ENCODE measurements around the gene MTRF1.

MTRF1 gene

DNA sequence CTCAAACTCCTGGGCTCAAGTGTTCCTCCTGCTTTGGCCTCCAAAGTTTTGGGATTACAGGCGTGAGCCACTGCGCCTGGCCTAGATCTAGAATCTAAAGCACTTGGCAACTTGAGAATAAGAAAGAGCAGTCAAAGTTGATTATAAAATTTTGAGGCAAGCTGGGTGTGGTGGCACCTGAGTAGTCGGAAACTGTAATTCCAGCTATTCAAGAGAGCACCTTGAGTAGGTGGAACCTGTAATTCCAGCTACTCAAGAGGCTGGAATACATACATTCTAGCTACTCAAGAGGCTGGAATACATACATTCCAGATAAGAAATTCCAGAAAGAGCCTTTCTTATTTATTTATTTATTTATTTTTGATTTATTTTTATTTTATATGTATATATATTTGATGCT lies 39.4 kb upstream of the MTRF1 start:
- TF ChIP-seq POLR2AphosphoS5 (IDR thresholded peaks at IDR 0.05; ENCODE audit: low read depth, low read length) = no peak
- no peak for TF ChIP-seq TAF1 (IDR thresholded peaks at IDR 0.05; ENCODE audit: borderline replicate concordance, insufficient read depth, low read length)
- no peak for TF ChIP-seq SIN3A (IDR thresholded peaks at IDR 0.05; ENCODE audit: borderline replicate concordance, insufficient read depth, low read length)
- TF ChIP-seq REST (IDR thresholded peaks at IDR 0.05; ENCODE audit: insufficient read depth in 1 of 2, low read depth in 2 of 2, low read length in 2 of 2) = no peak
- no peak for TF ChIP-seq FOXP2 (optimal IDR thresholded peaks at IDR 0.05; ENCODE audit: borderline replicate concordance, extremely low read depth, extremely low read length, insufficient read depth)

- TF ChIP-seq FOXP2 (optimal IDR thresholded peaks at IDR 0.05; ENCODE audit: borderline replicate concordance, extremely low read depth, extremely low read length, insufficient read depth) (no peak), SIN3A (IDR thresholded peaks at IDR 0.05; ENCODE audit: borderline replicate concordance, insufficient read depth, low read length) (no peak), TAF1 (IDR thresholded peaks at IDR 0.05; ENCODE audit: borderline replicate concordance, insufficient read depth, low read length) (no peak), POLR2AphosphoS5 (IDR thresholded peaks at IDR 0.05; ENCODE audit: low read depth, low read length) (no peak), REST (IDR thresholded peaks at IDR 0.05; ENCODE audit: insufficient read depth in 1 of 2, low read depth in 2 of 2, low read length in 2 of 2) (no peak)
These were observed 36.1 kb upstream of the MTRF1 start for GRCh38 chr13:41299316-41300094.

DNA sequence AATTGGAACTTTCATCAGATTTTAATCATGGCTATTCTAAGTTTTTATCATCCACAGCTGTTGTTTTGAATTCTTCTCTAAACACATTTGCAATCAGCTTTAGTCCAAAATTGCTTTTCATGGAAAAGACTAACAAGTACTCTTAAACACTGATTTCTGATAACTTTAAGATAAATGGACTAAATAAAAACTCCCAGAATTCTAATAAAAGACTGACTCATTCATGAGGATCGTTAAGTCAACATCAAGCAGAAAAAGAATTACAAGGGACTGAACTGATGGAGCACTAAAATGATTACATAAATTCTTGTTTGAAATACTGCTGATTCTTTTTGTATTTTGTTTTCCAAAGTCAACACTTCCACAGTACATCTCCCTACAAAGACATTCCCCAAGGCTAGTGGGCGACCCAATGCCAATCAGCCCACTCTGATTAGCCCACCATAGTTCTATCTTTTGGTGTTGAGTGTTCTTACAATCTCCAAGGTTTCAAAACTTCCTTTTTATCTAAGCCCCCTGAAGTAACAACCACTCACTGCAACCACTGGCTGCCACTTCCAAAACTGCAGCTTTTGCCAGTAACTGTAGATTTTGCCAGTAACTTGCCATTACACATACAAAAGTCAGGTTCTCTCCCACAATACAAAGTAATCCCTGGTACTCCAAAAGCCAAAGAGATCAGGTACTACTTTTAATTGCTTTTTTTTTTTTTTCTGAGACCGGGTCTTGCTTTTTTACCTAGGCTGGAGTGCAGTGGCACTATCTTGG lies 33.7 kb upstream of the MTRF1 start:
- TF ChIP-seq TAF1 (IDR thresholded peaks at IDR 0.05; ENCODE audit: borderline replicate concordance, insufficient read depth, low read length) (no peak), REST (IDR thresholded peaks at IDR 0.05; ENCODE audit: insufficient read depth in 1 of 2, low read depth in 2 of 2, low read length in 2 of 2) (no peak), SIN3A (IDR thresholded peaks at IDR 0.05; ENCODE audit: borderline replicate concordance, insufficient read depth, low read length) (no peak), POLR2AphosphoS5 (IDR thresholded peaks at IDR 0.05; ENCODE audit: low read depth, low read length) (no peak), FOXP2 (optimal IDR thresholded peaks at IDR 0.05; ENCODE audit: borderline replicate concordance, extremely low read depth, extremely low read length, insufficient read depth) (no peak)

DNA sequence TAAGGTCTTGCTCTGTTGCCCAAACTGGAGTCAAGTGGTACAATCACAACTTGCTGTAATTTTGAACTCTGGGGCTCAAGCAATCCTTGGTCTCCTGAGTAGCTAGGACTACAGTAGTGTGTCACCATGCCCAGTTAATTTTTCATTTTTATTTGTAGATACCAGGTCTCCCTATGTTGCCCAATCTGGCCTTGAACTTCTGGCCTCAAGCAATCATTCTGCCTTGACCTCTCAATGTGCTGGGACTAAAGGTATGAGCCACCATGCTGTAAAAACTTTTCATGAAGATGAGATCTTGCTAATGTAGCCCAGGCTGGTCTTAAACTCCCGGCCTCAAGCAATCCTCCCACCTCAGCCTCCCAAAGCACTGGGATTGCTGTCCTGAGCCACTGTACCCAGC lies 32.6 kb upstream of the MTRF1 start:
- TF ChIP-seq TAF1 (IDR thresholded peaks at IDR 0.05; ENCODE audit: borderline replicate concordance, insufficient read depth, low read length) (no peak), REST (IDR thresholded peaks at IDR 0.05; ENCODE audit: insufficient read depth in 1 of 2, low read depth in 2 of 2, low read length in 2 of 2) (no peak), SIN3A (IDR thresholded peaks at IDR 0.05; ENCODE audit: borderline replicate concordance, insufficient read depth, low read length) (no peak), FOXP2 (optimal IDR thresholded peaks at IDR 0.05; ENCODE audit: borderline replicate concordance, extremely low read depth, extremely low read length, insufficient read depth) (no peak), POLR2AphosphoS5 (IDR thresholded peaks at IDR 0.05; ENCODE audit: low read depth, low read length) (no peak)

All from PFSK-1 (cell line).